HG03354 (cell line): ENCODE measurements around the gene DUSP7.

Experiments
- ATAC-seq: cut with Tn5 transposase; IDR thresholded peaks from one replicate; pipeline ENCODE4 v1.9.1; 2021; ENCODE audit warnings: mild to moderate bottlenecking; ENCODE audit not compliant: unreplicated experiment, poor library complexity, severe bottlenecking

The DUSP7 gene

DNA sequence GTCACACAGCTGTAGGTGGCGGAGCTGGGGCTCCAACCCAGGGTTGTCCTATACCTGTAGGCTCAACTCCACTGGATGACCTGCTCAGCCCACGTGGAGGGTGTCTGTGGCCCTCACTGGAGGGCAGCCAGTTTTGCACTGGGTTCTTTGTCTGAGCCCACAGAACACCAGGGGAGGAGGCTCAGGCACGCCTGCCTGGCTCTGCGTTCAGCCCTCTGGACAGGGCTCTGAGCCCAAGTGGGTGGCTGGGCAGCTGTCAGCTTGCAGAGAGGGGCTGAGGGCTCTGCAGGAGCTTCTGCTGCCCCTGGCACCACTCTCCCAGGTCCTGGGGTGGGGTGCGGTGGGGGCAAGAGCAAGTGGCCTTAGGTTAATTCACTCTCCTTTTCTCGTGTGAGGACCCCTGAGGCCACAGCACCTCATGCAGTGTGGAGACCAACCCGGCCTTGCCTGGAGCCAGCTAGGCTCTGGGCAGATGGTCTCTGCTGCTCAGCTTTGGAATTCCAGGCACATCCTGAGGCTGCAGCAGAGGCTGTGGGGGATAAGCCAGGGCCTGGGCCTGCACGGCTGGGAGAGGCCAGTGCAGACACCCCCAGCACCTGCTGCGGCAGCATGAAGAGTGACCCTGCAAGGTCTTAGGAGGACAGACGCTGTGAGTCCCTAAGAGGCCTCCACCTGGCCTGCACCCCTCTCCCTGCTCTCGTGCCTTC, 23.5 kb downstream of the DUSP7 start:
- ATAC-seq, result no peak

- no peak for ATAC-seq
Observed at GRCh38 chr3:52031896-52032295, 24.5 kb downstream of the DUSP7 start.

DNA sequence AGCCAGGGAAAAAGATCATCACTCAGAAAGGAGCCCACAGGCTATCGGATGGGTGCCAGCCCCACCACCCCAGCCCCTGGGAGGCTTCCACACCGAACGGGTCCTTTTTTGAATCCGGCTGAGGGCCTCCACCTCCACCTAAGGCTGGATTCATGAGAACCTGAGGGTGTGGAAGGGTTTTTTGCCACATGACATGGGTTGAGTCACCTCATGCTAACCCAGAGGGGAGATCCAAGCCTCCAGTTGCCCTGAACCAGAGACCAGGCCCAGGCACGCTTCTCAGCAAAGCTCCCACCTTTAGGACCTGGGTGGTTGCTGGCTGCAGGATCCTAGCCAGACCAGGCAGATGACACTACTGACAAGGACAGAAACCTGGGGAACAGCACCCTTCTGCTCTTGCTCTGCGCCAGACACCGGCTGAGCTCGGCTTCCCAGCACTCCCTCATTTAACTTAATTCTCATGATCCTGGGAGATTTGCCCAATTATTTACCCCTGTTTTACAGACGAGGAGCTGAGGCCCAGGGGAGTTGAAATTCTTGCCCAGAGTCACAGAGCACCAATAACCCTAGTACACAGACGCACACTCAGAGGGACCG, 25.6 kb downstream of the DUSP7 start:
- ATAC-seq, result no peak

GRCh38 chr3:52029535-52029934, 26.8 kb downstream of the DUSP7 start:
- no peak for ATAC-seq

- ATAC-seq, result no peak
Observed at GRCh38 chr3:52029053-52029452, 27.3 kb downstream of the DUSP7 start.

- ATAC-seq, result no peak
Observed at GRCh38 chr3:52028572-52028971, 27.8 kb downstream of the DUSP7 start.

- ATAC-seq, result no peak
Observed at GRCh38 chr3:52026041-52026440, 30.3 kb downstream of the DUSP7 start.

DNA sequence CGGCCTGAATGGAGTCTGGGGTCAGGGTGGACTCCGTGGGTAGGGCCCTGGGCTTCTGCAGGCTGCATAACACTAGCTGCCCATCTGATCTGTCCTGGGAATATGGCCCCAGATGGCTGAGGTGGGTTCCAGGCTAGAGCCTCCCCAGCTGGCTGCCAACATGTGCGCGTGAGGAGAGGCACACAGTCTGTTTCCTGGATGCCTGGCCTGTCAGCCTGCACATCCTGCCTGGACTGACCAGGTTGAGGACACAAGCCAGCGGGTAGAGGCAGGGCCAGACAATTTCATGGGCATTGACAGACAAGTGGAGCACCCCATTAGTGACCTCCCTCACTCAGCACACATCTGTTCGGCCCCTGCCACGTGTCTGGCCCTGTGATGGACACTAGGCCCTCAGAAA, 30.9 kb downstream of the DUSP7 start:
- no peak for ATAC-seq

DNA sequence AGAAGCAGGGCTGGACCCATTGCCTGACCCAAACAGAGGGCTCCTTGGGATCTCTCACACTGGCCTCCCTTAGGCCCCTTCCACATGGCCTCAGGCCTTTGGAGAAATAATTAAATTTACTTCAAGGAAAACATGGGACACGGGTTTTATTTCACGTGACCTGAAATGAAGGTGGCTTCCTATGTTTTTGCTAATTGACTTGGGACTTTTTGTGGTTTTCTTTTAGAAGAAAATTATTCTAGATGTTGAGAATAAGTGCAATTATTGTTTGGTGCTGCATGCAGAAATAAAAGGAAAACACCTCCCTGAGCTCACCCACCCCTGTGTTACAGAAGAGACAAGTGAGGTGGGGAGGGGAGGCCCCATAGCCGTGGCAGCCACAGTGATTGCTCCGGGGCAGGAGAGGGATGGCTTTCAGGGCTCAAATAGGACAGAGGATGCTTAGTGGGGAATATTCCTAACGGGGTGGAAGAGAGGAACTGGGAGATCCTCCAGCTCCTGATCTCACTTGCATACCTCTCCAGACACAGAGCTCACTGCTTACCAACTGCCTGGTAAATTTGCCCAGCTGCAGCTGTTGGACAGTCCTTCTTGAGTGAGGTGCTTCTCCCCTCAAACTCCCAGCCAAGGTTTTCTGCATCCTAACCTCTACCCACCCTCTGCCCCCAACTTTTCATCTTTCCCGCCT, 31.5 kb downstream of the DUSP7 start:
- no peak for ATAC-seq

- ATAC-seq, result peak; percentile 70
Observed at GRCh38 chr3:52023860-52024764, 32.3 kb downstream of the DUSP7 start.

- ATAC-seq, result no peak
Observed at GRCh38 chr3:52023101-52023770, 33.1 kb downstream of the DUSP7 start.

GRCh38 chr3:52022323-52023100, 33.9 kb downstream of the DUSP7 start:
- ATAC-seq, result no peak

- no peak for ATAC-seq
Observed at GRCh38 chr3:52021489-52022268, 34.7 kb downstream of the DUSP7 start.

DNA sequence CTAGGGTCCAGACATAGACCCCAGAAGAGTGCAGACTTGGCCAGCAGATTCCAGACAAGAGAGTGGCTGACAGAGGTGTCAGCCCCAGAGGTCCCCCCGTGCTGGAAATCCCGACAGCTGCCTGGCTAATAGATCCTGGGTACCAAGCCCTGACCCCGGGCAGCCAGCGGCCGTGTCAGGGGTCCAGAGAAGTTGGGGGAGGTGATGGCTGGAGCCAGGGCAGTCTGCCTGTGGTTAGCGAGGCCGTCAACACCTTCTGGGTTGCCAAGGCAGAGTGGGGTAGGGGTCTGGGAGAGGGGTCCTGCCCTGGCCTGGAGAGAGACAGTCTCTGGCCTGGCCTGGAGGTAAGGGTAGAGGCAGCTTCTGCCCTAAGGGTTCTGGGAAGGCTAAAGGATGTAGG, 35.6 kb downstream of the DUSP7 start:
- ATAC-seq, result no peak

GRCh38 chr3:52019352-52020080, 36.9 kb downstream of the DUSP7 start:
- ATAC-seq, result no peak

GRCh38 chr3:52018319-52019000, 37.9 kb downstream of the DUSP7 start:
- no peak for ATAC-seq

- ATAC-seq, result no peak
Observed at GRCh38 chr3:52017586-52017985, 38.8 kb downstream of the DUSP7 start.
